ENCODE results near the gene BBS12. TPM values are rescaled to one million over a fixed set of nuclear protein-coding genes. Genes with fewer than 3 reads are reported as not detected.

The BBS12 gene
- total RNA-seq, 3 donors from 2014 or later (not counting 1 experiment from before 2014, with no cell fraction given) = 0.85 to 1.9 (median 1.8) TPM

DNA sequence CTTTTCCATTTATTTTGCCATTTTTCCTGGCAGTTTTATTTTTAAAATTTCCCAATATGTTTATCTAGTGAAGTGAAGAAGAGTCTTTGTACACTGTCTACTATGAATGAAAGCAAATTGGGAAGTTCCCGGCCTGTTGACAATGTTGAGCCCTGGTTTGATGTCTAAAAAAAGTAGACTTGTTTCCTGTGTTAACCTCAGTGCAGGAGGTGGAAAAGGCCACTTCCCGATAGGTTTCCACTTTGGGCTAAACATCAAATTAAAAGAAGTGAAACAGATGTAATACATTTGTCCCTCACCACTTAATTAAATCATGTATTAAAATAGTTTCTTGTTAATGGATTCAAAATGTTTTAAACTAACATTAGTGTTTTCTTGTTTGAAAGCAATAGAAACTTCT is 30.0 kb downstream of the BBS12 start:
- peak overlapping the region; percentile 82 for H3K4me3 Mint-ChIP-seq
- H3K9me3 Mint-ChIP-seq = no peaks in the 10 kb centered on the region
- H3K27ac Mint-ChIP-seq = peak overlapping the region; percentile 75 to 86
- H3K4me3 ChIP-seq (ENCODE audit: low read length) = no peak overlapping the region
- no peaks in the 10 kb centered on the region for H3K36me3 ChIP-seq (ENCODE audit: control insufficient read depth, insufficient read depth, low read length)
- H3K4me1 ChIP-seq (ENCODE audit: control insufficient read depth, insufficient read depth, low read length) = peaks cover 14% of the 10 kb centered on the region
- 0% methylated on average over 2 of the region's 2 CpGs for WGBS (ENCODE audit: insufficient coverage)
- DNase-seq (peak in 1 of 2 donors; percentile 72), ATAC-seq (peak; percentile 85 to 97 (median 86))
- H3K27ac ChIP-seq (ENCODE audit: low read length) = no peak overlapping the region
- TF ChIP-seq, protein P1, sequence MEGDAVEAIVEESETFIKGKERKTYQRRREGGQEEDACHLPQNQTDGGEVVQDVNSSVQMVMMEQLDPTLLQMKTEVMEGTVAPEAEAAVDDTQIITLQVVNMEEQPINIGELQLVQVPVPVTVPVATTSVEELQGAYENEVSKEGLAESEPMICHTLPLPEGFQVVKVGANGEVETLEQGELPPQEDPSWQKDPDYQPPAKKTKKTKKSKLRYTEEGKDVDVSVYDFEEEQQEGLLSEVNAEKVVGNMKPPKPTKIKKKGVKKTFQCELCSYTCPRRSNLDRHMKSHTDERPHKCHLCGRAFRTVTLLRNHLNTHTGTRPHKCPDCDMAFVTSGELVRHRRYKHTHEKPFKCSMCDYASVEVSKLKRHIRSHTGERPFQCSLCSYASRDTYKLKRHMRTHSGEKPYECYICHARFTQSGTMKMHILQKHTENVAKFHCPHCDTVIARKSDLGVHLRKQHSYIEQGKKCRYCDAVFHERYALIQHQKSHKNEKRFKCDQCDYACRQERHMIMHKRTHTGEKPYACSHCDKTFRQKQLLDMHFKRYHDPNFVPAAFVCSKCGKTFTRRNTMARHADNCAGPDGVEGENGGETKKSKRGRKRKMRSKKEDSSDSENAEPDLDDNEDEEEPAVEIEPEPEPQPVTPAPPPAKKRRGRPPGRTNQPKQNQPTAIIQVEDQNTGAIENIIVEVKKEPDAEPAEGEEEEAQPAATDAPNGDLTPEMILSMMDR (IDR thresholded peaks at IDR 0.05) = no peak
- H3K4me1 Mint-ChIP-seq = peaks cover 37 to 47% of the 10 kb centered on the region in 2 donors
- H3K27me3 ChIP-seq (ENCODE audit: control insufficient read depth, insufficient read depth, low read length) = peaks cover 2% of the 10 kb centered on the region
- H3K36me3 Mint-ChIP-seq = no peaks in the 10 kb centered on the region
- peaks cover 0 to 3% of the 10 kb centered on the region in 2 donors for H3K27me3 Mint-ChIP-seq (ENCODE audit: low read depth in 2 of 2)
- H3K9me3 ChIP-seq (ENCODE audit: control insufficient read depth, insufficient read depth, low read length) = no peaks in the 10 kb centered on the region
- intact Hi-C loops (cut with micrococcal nuclease) = loop anchor here (5.0 kb wide), 1 partner anchor 65 kb away; the partner anchor contains the start of gene FGF2

DNA sequence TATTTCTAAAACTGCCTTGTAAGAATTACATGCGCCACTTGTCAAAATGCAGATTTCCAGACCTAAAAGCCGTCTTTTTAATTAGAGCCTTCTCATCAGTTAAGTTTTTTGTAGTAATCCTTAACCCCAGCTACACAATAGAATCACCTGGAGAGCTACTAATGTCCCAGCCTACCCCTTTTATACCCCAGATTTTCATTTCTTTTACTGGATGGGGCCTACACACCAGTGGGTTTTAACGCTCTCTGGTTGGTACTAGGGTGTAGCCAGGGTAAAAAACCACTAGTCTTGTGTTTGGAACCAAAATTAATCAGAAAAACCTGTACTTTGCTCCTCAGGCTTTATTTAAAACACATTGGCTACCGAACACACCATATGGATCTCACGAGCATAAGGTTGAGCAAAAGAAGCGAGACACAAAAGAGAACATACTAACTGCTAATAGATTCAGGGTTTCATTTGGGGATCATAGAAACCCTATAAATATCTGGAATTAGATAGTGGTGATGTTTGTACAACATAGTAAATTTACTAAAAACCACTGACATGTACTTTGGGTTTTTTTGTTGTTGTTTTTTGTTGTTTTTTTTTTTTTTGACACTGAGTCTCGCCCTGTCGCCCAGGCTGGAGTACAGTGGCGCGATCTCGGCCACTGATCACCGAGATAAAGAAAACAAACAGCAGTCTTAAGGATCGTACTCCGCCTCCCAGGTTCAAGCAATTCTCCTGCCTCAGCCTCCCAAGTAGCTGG is 30.6 kb downstream of the BBS12 start:
- intact Hi-C loops (cut with micrococcal nuclease) = loop anchor here (5.0 kb wide), 1 partner anchor 64 kb away; the partner anchor contains the start of gene FGF2
- Histone ChIP-seq H3K36me3 (ENCODE audit: control insufficient read depth, insufficient read depth, low read length) (no peaks in the 10 kb centered on the region), H3K27ac (ENCODE audit: low read length) (peak overlapping the region; percentile 1), H3K4me1 (ENCODE audit: control insufficient read depth, insufficient read depth, low read length) (peaks cover 12% of the 10 kb centered on the region), H3K4me3 (ENCODE audit: low read length) (no peak overlapping the region), H3K9me3 (ENCODE audit: control insufficient read depth, insufficient read depth, low read length) (no peaks in the 10 kb centered on the region), H3K27me3 (ENCODE audit: control insufficient read depth, insufficient read depth, low read length) (no peaks in the 10 kb centered on the region)
- peaks cover 33 to 42% of the 10 kb centered on the region in 2 donors for H3K4me1 Mint-ChIP-seq
- H3K27me3 Mint-ChIP-seq (ENCODE audit: low read depth in 2 of 2) = no peaks in the 10 kb centered on the region
- peak overlapping the region; percentile 75 to 86 for H3K27ac Mint-ChIP-seq
- no peaks in the 10 kb centered on the region for H3K9me3 Mint-ChIP-seq
- peak overlapping the region; percentile 82 for H3K4me3 Mint-ChIP-seq
- DNase-seq (no peak), ATAC-seq (peak; percentile 27 to 38 (median 35))
- 62% methylated on average over 14 of the region's 14 CpGs for WGBS (ENCODE audit: insufficient coverage)
- TF ChIP-seq, protein P1 (IDR thresholded peaks at IDR 0.05) = no peak
- no peaks in the 10 kb centered on the region for H3K36me3 Mint-ChIP-seq

DNA sequence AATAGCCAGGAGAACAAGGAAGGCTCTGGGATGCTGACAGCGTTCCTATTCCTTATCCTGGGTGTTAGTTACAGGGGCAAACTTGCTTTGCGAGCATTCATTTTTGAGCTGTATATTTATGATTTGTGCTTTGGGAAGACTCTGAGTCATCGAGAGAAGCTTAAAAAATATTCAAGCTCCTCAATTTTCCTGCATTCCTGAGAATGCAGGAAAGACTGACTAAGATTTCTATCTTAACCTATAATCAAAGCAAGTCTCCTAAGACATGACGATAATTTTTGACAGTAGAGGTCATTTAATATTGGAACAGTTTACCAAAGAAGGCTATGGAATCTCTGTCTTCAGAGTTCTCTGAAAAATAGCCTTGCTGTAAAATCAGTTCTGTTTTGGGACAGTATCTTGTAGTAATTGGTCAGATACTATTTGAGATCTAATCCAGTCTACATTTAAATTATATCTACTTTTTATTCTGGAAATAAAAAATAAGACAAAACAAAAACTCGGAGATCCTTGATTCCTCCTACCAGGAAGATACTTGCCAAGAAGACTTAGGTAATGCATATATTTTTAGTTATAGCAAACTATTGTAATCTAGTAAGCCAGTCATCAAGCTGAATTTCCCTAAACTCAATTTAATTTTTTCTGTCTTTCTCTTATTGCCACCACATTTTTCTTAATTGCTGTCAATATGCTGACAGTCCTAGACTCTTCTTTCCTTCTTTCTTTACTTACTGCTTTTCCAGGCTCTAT is 31.7 kb downstream of the BBS12 start:
- no peak overlapping the region for H3K27ac Mint-ChIP-seq
- ATAC-seq = no peak
- H3K4me1 Mint-ChIP-seq = peaks cover 32 to 40% of the 10 kb centered on the region in 2 donors
- no peak overlapping the region for H3K4me3 Mint-ChIP-seq
- DNase-seq = no peak
- Histone ChIP-seq H3K4me1 (ENCODE audit: control insufficient read depth, insufficient read depth, low read length) (peaks cover 12% of the 10 kb centered on the region), H3K9me3 (ENCODE audit: control insufficient read depth, insufficient read depth, low read length) (no peaks in the 10 kb centered on the region), H3K27ac (ENCODE audit: low read length) (no peak overlapping the region), H3K36me3 (ENCODE audit: control insufficient read depth, insufficient read depth, low read length) (no peaks in the 10 kb centered on the region), H3K27me3 (ENCODE audit: control insufficient read depth, insufficient read depth, low read length) (no peaks in the 10 kb centered on the region), H3K4me3 (ENCODE audit: low read length) (no peak overlapping the region)
- intact Hi-C loops (cut with micrococcal nuclease) = loop anchor here (5.0 kb wide), 1 partner anchor 63 kb away; the partner anchor contains the start of gene FGF2
- WGBS (ENCODE audit: insufficient coverage) = 95% methylated on average over 4 of the region's 5 CpGs
- H3K36me3 Mint-ChIP-seq = no peaks in the 10 kb centered on the region
- H3K27me3 Mint-ChIP-seq (ENCODE audit: low read depth in 2 of 2) = peaks cover 0 to 7% of the 10 kb centered on the region in 2 donors
- no peaks in the 10 kb centered on the region for H3K9me3 Mint-ChIP-seq
- TF ChIP-seq, protein P1 (IDR thresholded peaks at IDR 0.05) = no peak
